Measurements from ENCODE around the gene GRIPAP1. TPM values are rescaled to one million over a fixed set of nuclear protein-coding genes. Genes with fewer than 3 reads are reported as not detected.
"Not testable (repeated sequence)": the region's sequence is repeated elsewhere in the genome, so short reads cannot be mapped to it uniquely, and the experiment has no call there.

The GRIPAP1 gene
- total RNA-seq, 1 donor from 2014 or later, result 18.1 TPM

DNA sequence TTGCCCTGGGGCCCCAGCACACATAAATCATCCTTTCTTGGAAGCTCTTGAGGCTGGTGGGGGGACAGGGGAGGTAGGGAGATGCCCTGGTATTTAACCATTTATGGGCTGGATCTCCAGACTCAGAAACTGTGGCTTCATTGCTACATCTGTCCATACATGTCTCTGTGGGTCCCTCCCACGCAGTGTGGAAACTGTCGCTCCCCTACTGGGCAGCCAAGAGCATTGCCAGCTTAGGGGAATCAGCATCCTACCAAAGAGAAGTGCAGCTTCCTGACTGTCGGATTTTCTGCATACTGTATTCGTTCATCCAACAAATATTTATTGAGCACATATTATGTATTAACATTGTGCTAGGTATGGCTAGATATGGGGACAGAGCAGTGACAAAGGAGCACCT, 3.7 kb downstream of the GRIPAP1 start:
- intact Hi-C loops (cut with micrococcal nuclease), result no loop called here
- ATAC-seq (no peak), DNase-seq (no peak)

DNA sequence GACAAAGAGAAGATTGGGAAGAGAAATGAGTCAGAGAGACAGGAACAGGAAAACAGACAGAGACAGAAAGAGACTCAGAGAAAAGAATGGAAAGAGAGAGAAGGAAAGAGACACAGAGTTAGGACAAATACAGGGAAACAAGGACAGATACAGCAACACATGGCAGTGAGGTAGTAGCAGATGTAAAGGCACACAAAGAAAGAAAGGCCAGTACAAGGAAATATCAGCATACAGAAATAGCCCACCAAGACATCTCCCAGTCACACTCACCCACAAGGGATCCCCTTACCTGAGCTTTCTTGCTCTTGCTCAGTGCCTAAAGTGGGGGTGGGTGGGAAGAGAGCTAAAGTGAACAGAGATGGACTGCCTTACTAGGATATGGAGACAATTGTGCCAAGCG, 4.2 kb downstream of the GRIPAP1 start:
- intact Hi-C loops (cut with micrococcal nuclease), result no loop called here
- ATAC-seq, result no peak
- DNase-seq, result no peak

DNA sequence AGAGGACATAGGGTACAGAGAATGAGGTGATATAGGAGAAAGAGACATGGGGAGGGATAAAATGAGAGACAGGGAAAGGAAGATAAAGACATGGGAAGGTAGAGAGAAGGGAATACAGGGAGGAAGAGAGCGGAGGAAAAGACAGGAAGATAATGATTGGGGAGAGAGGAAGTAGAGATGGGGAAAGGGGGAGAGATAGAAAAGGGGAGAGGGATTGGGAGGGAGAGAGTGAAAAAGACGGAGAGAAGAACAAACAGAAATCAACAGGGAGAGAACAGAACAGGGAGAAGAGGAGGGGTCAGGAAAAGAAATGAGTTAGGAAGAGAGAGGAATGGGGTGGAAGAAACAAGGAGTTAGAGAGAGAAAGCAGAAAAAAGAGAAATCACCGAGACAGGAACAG, 4.6 kb downstream of the GRIPAP1 start:
- no peak for ATAC-seq
- no peak for DNase-seq
- intact Hi-C loops (cut with micrococcal nuclease), result no loop called here

DNA sequence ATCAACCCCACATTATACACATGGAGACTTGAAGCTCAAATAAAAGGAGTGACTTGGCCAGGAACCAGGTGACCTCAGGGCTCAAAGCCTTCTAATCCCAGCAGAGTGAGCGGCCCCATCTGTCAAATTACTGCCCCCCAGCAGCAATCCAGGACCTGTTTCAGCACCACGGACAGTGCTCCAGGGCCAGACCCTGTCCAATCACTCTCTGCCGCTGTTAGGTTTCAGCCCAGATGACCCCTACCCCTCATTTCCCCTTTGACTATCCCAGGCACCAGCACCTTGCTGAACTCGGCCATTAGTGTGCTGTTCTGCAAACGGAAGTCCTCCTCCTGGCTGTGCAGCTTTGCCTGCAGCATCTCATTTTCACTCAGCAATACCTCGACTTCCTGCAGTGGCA, 5.1 kb downstream of the GRIPAP1 start:
- intact Hi-C loops (cut with micrococcal nuclease), result no loop called here
- ATAC-seq (no peak), DNase-seq (no peak)

DNA sequence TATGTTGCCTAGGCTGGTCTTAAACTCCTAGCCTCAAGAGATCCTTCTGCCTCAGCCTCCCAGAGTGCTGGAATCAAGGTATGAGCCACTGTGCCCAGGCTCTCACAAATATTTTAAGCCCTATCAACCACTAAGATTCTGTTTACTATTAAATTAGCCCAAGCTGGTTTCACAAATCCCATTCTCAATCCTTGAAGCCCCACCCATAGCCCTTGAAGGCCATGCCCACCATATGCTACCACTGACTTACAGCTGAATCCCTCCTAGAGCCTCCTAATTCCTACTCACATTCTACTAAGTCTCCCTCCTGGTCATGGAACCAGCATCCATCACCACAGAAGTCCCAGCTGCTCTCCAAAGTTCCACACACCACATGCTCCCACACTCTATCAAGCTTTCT, 9.7 kb downstream of the GRIPAP1 start:
- no peak for DNase-seq
- ATAC-seq, result no peak
- intact Hi-C loops (cut with micrococcal nuclease), result no loop called here

DNA sequence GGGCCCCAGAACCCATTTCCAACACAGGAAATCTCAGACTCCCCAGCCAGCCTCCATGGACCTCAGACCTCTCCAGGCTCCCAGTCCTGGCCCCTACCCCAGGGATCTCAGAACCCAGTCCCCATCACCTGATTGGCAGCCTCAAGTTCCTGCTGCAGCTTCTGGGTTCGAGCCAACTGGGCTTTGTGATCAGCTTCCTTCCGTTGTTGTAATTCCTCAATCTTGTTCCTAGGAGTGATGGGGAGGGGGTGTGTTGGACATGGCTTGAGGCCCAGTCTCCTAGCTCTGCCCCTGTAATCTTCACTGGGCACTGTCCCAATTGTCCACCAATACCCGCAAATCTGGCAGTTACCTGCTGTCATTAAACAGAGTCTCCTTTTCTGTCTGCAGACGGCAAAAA, 12.6 kb downstream of the GRIPAP1 start:
- no peak for DNase-seq
- ATAC-seq, result no peak
- intact Hi-C loops (cut with micrococcal nuclease), result no loop called here

DNA sequence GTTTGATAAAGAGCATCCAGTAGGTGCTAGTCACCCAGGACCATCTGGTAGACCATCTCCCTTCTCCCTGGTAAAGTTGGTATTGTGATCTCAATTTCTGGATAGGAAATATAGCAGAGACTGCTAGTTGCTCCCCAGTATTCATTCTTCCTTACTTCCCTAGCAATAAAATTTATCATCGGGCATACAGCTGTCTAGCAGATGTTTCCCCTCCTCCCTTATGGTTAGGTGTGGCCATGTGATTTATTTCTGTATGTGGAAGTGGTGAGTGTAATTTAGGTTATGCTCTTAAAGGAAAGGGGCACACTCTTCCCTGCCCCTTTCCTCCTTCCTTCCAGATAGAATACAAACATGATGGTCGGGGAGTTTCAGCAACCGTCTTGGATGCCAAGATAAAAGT, 18.2 kb downstream of the GRIPAP1 start:
- ATAC-seq, result no peak
- intact Hi-C loops (cut with micrococcal nuclease), result no loop called here
- DNase-seq, result no peak

DNA sequence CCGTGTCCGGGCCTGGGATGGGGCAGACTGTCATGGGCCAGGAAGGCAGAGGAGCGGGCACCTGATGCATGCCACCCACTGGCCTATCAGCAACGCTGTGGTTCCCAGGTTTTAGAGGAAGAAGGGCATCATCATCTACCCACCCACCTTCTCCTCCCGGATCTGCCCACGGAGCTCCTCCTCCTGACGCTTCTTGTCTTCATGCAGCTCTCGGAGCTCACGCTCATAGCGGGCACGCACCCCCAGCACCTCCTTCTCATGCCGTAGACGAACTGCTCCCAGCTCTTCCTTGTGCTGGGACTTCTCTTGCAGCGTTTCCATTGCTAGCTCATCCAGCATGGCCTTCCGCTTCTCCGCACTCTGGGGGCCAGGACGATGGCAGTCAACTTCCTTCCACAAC, 19.0 kb downstream of the GRIPAP1 start:
- ATAC-seq (no peak), DNase-seq (no peak)
- intact Hi-C loops (cut with micrococcal nuclease), result no loop called here

DNA sequence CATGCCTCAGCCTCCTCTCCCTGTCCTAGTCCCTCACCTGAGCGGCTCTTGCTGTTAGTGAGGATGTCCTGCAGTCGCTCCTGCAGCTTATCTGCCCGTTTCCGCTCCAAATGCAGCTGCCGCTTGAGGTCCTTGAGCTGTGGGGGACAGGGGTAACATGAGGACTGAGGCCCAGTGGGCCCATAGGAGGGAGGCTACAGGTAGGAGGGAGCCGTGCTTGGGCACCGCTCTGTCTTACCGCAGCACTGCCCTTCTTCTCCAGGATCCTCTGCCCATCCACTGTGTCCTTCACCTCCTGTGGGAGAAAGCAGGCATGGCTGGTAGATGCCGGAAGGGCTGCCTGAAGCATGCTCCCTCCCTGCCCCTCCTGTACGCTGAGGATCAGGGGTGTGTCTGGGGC, 20.9 kb downstream of the GRIPAP1 start:
- no peak for DNase-seq
- no peak for ATAC-seq
- intact Hi-C loops (cut with micrococcal nuclease), result no loop called here

DNA sequence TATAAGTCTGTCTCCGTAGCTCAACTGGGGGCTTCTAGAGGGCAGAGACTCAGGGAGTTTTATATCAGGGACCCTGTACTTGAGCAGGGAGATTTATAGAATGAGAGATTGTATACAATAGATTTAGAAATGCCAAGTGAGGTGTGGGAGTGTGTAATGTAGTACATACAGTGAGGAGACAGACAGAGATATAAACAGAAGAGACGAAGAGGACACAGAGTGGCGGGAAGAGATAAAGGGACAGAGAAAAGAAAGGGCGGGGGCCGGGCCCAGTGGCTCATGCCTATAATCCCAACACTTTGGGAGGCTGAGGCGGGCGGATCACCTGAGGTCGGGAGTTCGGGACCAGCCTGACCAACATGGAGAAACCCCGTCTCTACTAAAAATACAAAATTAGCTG, 21.7 kb downstream of the GRIPAP1 start:
- ATAC-seq; intact Hi-C loops (cut with micrococcal nuclease); DNase-seq: not testable (repeated sequence)

DNA sequence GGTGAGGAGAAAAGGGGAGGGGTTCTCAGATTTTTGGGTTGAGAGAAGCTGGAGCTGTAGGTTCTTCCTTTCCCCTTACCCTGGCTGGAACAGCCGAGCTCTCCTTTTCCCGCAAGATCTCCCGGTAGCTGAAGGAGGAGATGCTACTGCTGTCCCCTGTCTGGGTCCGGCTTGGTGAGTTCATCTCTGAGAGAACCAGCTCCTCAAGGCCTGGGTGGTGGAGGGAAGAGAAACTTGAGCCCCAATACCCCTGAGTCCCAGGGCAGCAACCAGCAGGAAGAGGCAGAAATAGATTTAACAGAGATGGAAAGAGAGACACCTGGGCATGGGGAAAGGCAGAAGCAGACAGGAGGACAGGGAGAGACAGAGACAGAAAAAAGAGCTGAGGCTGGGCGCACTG, 23.8 kb downstream of the GRIPAP1 start:
- intact Hi-C loops (cut with micrococcal nuclease), result no loop called here
- no peak for DNase-seq

DNA sequence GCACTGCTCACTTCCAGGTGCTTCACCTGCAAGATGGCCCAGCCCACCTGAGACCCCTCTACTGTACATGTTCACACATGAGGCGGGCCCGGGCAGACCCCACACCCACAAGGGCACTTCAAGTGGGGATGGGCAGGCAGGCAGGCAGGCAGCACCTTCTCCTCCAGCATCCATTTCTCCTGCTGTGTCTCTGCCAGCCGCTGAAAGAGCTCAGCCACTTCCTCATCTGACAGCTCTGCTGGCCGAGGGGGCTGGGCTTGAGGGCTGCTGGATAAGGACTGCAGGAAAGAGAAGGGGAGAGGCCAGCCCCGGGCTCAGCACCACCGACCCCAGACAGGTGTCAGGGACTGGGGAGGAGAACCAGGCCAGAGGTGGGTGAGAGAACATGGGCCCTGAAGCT, 26.0 kb downstream of the GRIPAP1 start:
- intact Hi-C loops (cut with micrococcal nuclease), result no loop called here
- DNase-seq (no peak), ATAC-seq (no peak)

More for the DNA sequence above, 23.8 kb downstream of the GRIPAP1 start:
- ATAC-seq, result no peak

DNA sequence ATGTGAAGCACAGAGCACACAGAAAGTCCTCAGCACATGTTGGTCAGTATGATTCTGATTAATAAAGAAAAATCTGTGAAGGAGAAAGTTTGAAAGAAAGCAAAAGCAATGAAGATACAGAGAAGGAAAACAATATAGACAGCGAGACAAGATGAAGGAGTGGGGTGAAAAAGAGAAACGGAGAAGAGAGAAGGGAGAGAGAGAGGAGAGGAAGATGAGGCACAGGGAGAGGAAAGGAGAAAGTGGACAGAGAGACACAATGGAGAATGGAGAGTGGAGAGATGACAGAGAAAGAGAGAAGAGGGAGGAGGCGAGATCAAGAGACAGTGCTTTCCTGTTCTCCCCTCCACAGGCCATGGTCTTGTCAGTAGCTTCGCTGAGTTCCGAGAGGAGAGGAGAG, 26.5 kb downstream of the GRIPAP1 start:
- intact Hi-C loops (cut with micrococcal nuclease), result no loop called here
- DNase-seq (no peak), ATAC-seq (no peak)

DNA sequence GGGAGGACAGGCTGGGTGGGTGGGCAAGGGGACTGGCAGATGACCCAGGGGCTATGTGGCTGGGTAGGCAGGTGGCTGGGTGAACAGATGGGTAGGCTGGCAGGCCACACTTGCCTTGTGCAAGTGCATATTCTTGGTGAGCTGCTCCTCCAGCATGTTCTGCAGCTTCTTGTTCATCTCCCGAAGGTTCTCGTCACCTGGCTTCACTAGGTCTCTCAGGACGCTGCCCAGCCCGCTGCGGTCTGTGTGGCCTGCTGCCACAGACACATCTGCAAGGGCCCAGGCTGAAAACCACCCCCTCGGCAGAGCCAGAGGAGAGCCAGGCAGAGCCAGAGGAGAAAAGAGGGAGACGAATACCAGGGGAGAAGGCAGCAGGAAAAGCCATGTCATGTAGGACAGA, 27.0 kb downstream of the GRIPAP1 start:
- intact Hi-C loops (cut with micrococcal nuclease), result no loop called here
- ATAC-seq (no peak), DNase-seq (no peak)

DNA sequence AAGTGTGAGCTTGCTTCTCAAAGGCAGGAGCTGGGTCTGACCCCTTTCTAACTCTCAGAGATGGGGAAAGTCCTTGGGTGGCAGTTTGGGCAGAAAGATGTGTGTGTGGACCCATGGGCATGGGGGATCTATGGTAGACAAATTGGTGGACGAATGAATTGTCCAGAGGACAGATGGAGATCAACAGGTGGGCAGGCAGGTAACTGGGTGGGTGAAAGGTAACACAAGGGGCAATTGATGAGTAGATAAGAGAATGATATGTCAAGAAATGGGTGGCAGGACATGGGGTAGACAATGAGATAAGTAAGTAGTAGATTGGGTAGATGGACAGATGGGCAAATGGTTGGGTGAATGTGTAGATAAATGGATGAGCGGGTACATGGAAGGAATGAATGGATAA, 27.5 kb downstream of the GRIPAP1 start:
- intact Hi-C loops (cut with micrococcal nuclease), result no loop called here
- DNase-seq (no peak), ATAC-seq (no peak)

DNA sequence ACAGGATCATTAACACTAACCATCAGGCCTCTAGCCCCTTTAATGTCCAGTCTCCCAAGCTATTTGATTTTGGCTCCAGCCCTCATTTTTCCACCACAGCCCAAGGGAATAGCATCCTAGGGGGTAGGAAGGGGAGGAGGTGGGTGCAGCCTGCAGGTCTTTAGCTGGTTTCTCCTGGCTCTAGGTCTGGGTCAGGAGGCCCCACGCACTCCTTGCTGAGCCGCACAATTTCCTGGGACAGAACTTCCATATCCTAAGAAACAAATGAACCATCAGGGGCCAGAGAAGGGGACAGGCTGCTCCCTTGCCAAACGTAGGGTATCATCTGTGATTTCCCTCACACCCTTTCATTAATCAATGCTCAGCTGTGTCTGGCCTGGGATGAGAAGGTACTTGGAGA, 28.0 kb downstream of the GRIPAP1 start:
- intact Hi-C loops (cut with micrococcal nuclease), result no loop called here
- no peak for DNase-seq
- ATAC-seq, result no peak

DNA sequence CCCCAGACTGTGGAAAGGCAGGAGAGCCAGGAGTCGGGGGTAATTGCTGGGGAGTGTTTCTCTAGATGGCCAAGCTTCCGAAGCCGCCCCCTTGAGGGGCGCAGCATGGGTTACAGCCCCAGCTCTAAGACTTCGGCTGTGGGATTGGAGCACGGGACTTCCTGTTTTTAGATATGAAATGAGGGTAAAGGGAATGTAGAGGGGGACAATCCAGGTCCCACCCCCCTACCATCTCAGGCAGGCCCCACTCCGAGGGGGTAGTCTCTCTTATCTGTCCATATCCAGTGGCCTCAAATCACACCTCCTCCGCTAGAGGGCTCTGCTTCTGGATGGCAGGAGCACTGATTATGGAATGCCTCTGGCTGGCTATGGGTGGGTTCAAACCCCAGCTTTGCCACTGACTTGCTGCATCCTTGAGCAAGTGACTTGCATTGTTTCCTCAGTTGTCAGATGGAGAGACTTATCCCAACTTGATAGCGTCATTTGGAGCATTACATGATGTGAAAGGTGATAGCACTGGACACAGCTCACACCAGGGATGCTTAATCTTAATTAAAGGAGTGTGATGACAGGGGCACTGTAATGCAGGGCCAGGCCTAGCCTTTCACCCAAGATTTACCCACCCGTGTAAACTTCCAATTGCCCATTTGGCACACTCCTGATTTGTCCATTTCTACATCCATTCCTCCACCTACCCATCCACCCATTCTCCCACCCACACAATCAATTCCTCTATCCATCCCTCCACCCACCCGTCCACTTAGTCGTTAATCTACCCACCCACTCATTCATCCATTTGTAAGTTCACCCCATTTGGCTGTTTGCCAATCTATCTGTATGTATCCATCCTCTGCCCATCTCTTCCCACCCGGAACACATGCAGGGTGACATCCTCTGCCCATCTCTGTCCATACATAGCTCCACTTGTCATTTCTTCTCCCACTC, 29.6 kb downstream of the GRIPAP1 start:
- DNase-seq (no peak), ATAC-seq (peak; percentile 75)
- intact Hi-C loops (cut with micrococcal nuclease), result no loop called here

DNA sequence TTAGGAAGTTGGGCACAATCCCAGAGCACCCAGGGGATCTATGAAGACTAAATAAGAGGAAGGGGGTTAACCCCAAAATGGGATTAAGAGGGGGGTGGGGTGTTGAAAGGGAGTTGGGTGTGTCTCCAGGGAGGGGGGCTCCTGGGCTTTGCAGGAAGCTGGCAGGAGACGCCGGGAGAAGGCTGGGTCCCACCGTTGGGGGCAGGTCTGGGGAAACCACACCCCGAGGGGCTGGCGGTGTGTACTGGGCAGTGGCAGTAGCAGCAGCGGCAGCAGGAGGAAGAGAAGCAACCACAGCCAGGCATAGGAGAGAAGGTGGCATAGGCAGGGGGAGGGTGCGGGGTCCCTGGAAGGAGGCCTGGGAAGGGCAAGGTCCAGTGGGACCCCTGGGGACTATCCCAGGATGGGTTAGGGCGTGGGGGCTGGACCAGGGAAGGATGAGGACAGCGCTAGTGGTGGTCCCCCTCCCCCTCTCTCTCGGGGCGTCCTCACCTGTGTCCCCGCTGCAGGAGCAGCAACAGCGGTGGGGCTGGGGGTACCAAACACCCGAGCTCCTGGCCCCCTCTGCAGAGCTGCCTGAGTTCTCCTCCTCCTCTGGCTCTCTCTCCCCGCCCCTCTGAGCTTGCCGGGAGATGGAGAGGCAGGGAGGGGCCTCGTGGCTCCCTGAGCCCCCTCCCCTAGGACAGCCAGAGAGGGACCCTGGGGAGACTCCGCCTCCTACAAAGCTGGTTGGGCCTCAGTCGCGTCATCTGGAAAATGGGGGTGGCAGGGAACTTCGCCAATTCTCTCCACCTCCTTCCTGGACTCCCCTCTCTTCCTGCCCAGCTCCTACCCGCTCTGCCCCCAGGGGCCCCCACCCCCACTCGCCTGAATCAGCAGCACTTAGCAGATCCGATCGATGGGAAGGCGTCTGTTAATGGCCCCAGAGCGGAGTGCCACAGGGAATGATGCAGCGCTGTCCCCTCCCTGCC, 30.5 kb downstream of the GRIPAP1 start, which contains the start of gene KCND1:
Gene KCND1, minus strand, starts transcription at position 596 of the 971 bp plus-strand sequence. CDS start 1,573 bp downstream, outside the sequence.
- intact Hi-C loops (cut with micrococcal nuclease), result no loop called here
- peak; percentile 42 for DNase-seq
- ATAC-seq, result peak; percentile 56

DNA sequence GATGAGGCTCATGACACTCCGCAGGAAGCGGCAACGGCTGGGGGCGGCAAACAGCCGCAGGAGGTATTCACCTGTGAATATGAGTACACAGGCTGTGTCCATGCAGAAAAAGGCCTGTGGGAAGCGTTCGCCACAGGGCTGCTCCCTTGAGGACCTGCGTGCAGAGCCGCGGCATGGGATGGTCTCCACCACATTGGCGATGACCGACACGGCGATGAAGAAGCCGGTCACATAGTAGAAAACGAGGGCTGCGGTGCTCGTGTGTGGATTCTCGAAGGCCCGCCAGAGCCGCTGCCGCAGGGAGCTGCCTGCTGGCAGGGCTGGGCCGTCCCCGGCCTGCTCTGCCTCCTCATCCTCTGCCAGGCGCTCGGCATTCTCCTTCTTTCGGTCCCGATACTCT, 32.6 kb downstream of the GRIPAP1 start:
- intact Hi-C loops (cut with micrococcal nuclease), result no loop called here
- DNase-seq (no peak), ATAC-seq (no peak)

DNA sequence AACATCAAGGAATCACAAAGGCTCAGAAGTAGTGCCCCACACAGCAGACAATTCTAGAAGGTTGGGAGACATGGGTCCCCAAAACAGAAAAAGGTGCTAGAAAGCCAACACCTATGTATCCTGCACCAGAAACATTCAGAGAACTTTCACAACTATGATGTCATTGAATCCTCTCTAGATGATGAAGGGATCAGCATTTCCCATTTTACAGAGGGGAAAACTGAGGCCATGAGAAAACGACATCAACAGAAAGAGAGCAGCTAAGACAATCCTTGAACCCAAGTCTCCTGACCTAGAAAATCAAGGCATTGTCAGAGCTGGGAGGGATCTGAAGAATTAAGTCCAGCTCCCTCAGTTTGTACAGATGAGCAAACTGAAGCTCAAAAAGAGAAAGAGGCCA, 33.7 kb downstream of the GRIPAP1 start:
- DNase-seq, result no peak
- intact Hi-C loops (cut with micrococcal nuclease), result no loop called here
- no peak for ATAC-seq

All from left ventricle myocardium superior (tissue), 1 donor.